GM12878 (cell line): ENCODE results near the gene TYROBP. TPM values are rescaled to one million over a fixed set of nuclear protein-coding genes. Genes with fewer than 3 reads are reported as not detected.

Experiments used
- ATAC-seq: fragments of 200-7000 bp; cut with Tn5 transposase; 3 replicates; pipeline ENCODE4 v1.9.1; 2020; ENCODE audit warnings: mild to moderate bottlenecking, moderate library complexity
- BruUV-seq: library from RNA; stranded (reverse); fragments of 400-500 nt; replicated peaks from 2 replicates; lab custom pipeline; 2021; lab: Mats Ljungman, UMichigan
- CTCF ChIA-PET: fragments of 300-600 bp; sonication (Branson Sonifier 250); formaldehyde crosslinking; extraction: SDS; loops from one replicate; lab custom pipeline; 2021; ENCODE audit warnings: inconsistent platforms; lab: Yijun Ruan, JAX
- POLR2A ChIA-PET: fragments of 350-600 bp; formaldehyde crosslinking; extraction: SDS; loops from one replicate; lab custom pipeline; 2021; ENCODE audit warnings: inconsistent platforms; lab: Charles Lee
- RAD21 ChIA-PET: fragments of 300-600 bp; sonication (Branson Sonifier 250); formaldehyde crosslinking; loops from one replicate; lab custom pipeline; 2023; ENCODE audit warnings: antibody characterized with exemption; ENCODE audit not compliant: unreplicated experiment; lab: Charles Lee
- SMC1A ChIA-PET: fragments of 300-600 bp; sonication (Branson Sonifier 250); formaldehyde crosslinking; loops from one replicate; lab custom pipeline; 2023; ENCODE audit not compliant: unreplicated experiment, uncharacterized antibody; lab: Charles Lee
- DNase-seq: peaks from one replicate; pipeline ENCODE4 v3.0.0-alpha.2; 2011; ENCODE audit warnings: low read depth, low spot score
- FAIRE-seq: peaks from 3 replicates; lab custom pipeline; 2011; peaks lifted over from hg19 to GRCh38; lab: Jason Lieb, UNC
- H2AFZ ChIP-seq: 2 replicates; pipeline ENCODE4 v1.6.0; 2011; ENCODE audit warnings: low read depth, low read length, control low read depth; ENCODE audit not compliant: control insufficient read depth
- H3K27ac ChIP-seq: 2 replicates; pipeline ENCODE4 v1.5.1; 2011; ENCODE audit warnings: control low read depth; ENCODE audit not compliant: control insufficient read depth, insufficient read depth
- H3K27me3 ChIP-seq, 2 experiments: replicated peaks in 1 of 2; 2 replicates each; pipeline versions ENCODE4 v1.6.0 to v1.6.1; 2011; ENCODE audit warnings: low read length in 1 of 2; ENCODE audit not compliant: control insufficient read depth in 2 of 2, insufficient read depth in 2 of 2
- H3K36me3 ChIP-seq, 2 experiments: 2 replicates each; pipeline ENCODE4 v1.5.1; 2011; ENCODE audit warnings: low read length in 1 of 2; ENCODE audit not compliant: control insufficient read depth in 2 of 2, insufficient read depth in 2 of 2
- H3K4me1 ChIP-seq: 2 replicates; pipeline ENCODE4 v1.6.1; 2011; ENCODE audit warnings: mild to moderate bottlenecking, low read length, moderate library complexity, mixed read lengths; ENCODE audit not compliant: control insufficient read depth, insufficient read depth
- H3K4me2 ChIP-seq: 2 replicates; pipeline ENCODE4 v1.6.0; 2011; ENCODE audit warnings: control low read depth; ENCODE audit not compliant: control insufficient read depth, insufficient read depth
- H3K4me3 ChIP-seq: fragments of 200-600 bp; sonication (generic); 2 replicates; pipeline ENCODE4 v1.5.1; 2016
- H3K79me2 ChIP-seq: 2 replicates; pipeline ENCODE4 v1.6.0; 2011; ENCODE audit warnings: low read length; ENCODE audit not compliant: control insufficient read depth, insufficient read depth
- H3K9ac ChIP-seq: 2 replicates; pipeline ENCODE4 v1.8.0; 2011; ENCODE audit warnings: low read length, control low read depth, mixed read lengths; ENCODE audit not compliant: control insufficient read depth, insufficient read depth
- H3K9me3 ChIP-seq: replicated peaks from 3 replicates; pipeline ENCODE4 v1.5.1; 2011; ENCODE audit warnings: mild to moderate bottlenecking, low read length; ENCODE audit not compliant: control insufficient read depth, insufficient read depth
- H4K20me1 ChIP-seq: 2 replicates; pipeline ENCODE4 v1.6.0; 2011; ENCODE audit not compliant: control insufficient read depth, insufficient read depth
- ASH2L ChIP-seq: fragments of 300-600, 200-600 bp; sonication (generic); IDR thresholded peaks from 2 replicates; pipeline ENCODE4 v1.6.1; 2017; ENCODE audit warnings: low read depth, mild to moderate bottlenecking, borderline replicate concordance
- ESRRA ChIP-seq: IDR thresholded peaks from 2 replicates; pipeline ENCODE4 v1.6.1; 2012; ENCODE audit warnings: mild to moderate bottlenecking, low read length, improper control_type of control experiment
- JUNB ChIP-seq: IDR thresholded peaks from 2 replicates; pipeline ENCODE4 v1.6.1; 2016; ENCODE audit warnings: antibody characterized with exemption, mild to moderate bottlenecking
- JUND ChIP-seq: IDR thresholded peaks from 2 replicates; pipeline ENCODE4 v1.6.1; 2012; ENCODE audit warnings: low read depth, mild to moderate bottlenecking, low read length, improper control_type of control experiment, moderate library complexity
- POLR2AphosphoS5 ChIP-seq: IDR thresholded peaks from 2 replicates; pipeline ENCODE4 v1.6.1; 2011; ENCODE audit warnings: mild to moderate bottlenecking, low read length, inconsistent platforms
- STAT3 ChIP-seq: IDR thresholded peaks from 2 replicates; pipeline ENCODE4 v1.6.1; 2011; ENCODE audit warnings: low read depth, low read length, improper control_type of control experiment
- WRNIP1 ChIP-seq: IDR thresholded peaks from 2 replicates; pipeline ENCODE4 v1.6.1; 2011; ENCODE audit warnings: low read depth, low read length, improper control_type of control experiment, borderline replicate concordance
- ZNF384 ChIP-seq: IDR thresholded peaks from 2 replicates; pipeline ENCODE4 v1.6.1; 2012; ENCODE audit warnings: low read depth, mild to moderate bottlenecking, low read length, improper control_type of control experiment, borderline replicate concordance
- WGBS: methylation state at CpG from one replicate; pipeline ENCODE4 v1.1.6; 2016; ENCODE audit warnings: low lambda C conversion rate; ENCODE audit not compliant: insufficient replicate concordance, insufficient coverage; ENCODE audit errors: missing lambda C conversion rate; 5-methylcytosine and 5-hydroxymethylcytosine counted together
- in situ Hi-C: fragments of 300-500 bp; cut with MboI; formaldehyde crosslinking; loops from 9 replicates; pipeline ENCODE4 v1.14.3; 2018; ENCODE audit warnings: mixed read lengths
- intact Hi-C: fragments of 100-400 bp; cut with micrococcal nuclease; formaldehyde crosslinking; loops from one replicate; pipeline ENCODE4 v1.14.2; 2022; ENCODE audit not compliant: unreplicated experiment
- polyA plus RNA-seq, 11 experiments: library from polyadenylated mRNA; depleted of rRNA in 4 of 11; unstranded in 6 of 11; stranded (reverse) in 5 of 11; fragments of >200 nt; fragmentation: Nextera tagmentation in 4 of 11; fragmentation: Illumina TruSeq in 1 of 11; extraction: Ambion mirVana in 4 of 11; extraction: Trizol in 1 of 11; gene quantifications; 1 replicate in 1 of 11; 2 replicates in 10 of 11; pipeline versions ENCODE4 v1.2.1 to v1.2.3, GENCODE V29; 2011 to 2016; ENCODE audit warnings: inconsistent platforms in 2 of 11, missing spikeins in 2 of 11, low read depth in 1 of 11
- total RNA-seq, 4 experiments: library from RNA; depleted of rRNA in 3 of 4; stranded (reverse); fragments of >200 nt in 3 of 4; fragmentation: Illumina TruSeq in 1 of 4; extraction: Trizol in 1 of 4; gene quantifications; 2 replicates each; pipeline versions ENCODE4 v1.2.1 to v1.2.3, GENCODE V29; 2013 to 2021
- TF ChIP-seq, protein P1 (sequence below): IDR thresholded peaks from 2 replicates; pipeline ENCODE4 v1.6.1; 2012; ENCODE audit warnings: low read depth, low read length, improper control_type of control experiment
- TF ChIP-seq, protein P2 (sequence below): fragments of 450-650 bp; conservative IDR thresholded peaks from 2 replicates; pipeline ENCODE4 v1.6.1; 2017; ENCODE audit warnings: mild to moderate bottlenecking, moderate library complexity
- TF ChIP-seq, protein P3 (sequence below): fragments of 450-650 bp; formaldehyde crosslinking; IDR thresholded peaks from 2 replicates; pipeline ENCODE4 v1.4.0; 2022; ENCODE audit warnings: mild to moderate bottlenecking, moderate library complexity
- TF ChIP-seq, protein P4 (sequence below): fragments of 450-650 bp; IDR thresholded peaks from 2 replicates; pipeline ENCODE4 v1.6.1; 2018; ENCODE audit warnings: borderline replicate concordance, mild to moderate bottlenecking; ENCODE audit not compliant: partially characterized antibody
- TF ChIP-seq, protein P5 (sequence below): IDR thresholded peaks from 2 replicates; pipeline ENCODE4 v1.6.1; 2011; ENCODE audit warnings: borderline replicate concordance, low read depth, mild to moderate bottlenecking, moderate library complexity, mixed read lengths, low read length; ENCODE audit not compliant: insufficient read depth; ENCODE audit errors: extremely low read length

The TYROBP gene
- total and polyA plus RNA-seq, 10 of the 15 experiments (the other 5 are each of a cell fraction or from before 2014, with no cell fraction given) = 0.33 to 2.4 (median 0.58) TPM; not detected in 2

DNA sequence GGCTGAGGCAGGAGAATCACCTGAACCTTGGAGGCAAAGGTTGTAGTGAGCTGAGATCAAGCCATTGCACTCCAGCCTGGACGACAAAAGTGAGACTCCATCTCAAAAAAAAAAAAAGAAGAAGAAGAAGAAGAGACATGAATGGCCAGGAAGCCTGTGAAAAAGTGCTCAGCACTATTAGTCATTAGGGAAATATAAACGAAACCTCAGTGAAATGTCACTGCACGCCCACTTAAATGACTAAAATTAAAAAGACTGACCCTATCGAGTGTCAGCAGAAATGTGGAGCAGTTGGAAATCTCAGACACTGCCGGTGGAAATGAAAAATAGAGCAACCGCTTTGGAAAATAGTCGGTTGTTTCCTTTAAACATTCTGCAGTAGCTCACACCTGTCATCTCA, 5.5 kb upstream of the TYROBP start:
- Histone ChIP-seq H4K20me1 (no peaks in the 10 kb centered on the region), H3K9ac (peak overlapping the region; percentile 37), H3K4me1 (peaks cover 61% of the 10 kb centered on the region), H3K36me3 (no peaks in the 10 kb centered on the region), H3K79me2 (no peaks in the 10 kb centered on the region), H3K4me3 (no peak overlapping the region), H3K4me2 (peak overlapping the region; percentile 63), H3K27me3 (no peaks in the 10 kb centered on the region), H3K9me3 (no peaks in the 10 kb centered on the region), H2AFZ (peak overlapping the region; percentile 69), H3K27ac (peak overlapping the region; percentile 80)
- 4% methylated on average over 6 of the region's 7 CpGs for WGBS
- ChIA-PET SMC1A (interaction anchor here (0.9 to 7.9 kb wide), 4 partner anchors 12 to 167 kb away, joined by 3 to 68 read pairs (median 8); no protein-coding TSS in a partner anchor), POLR2A (interaction anchor here (0.8 to 5.5 kb wide), 4 partner anchors 10 to 201 kb away, joined by 3 to 48 read pairs (median 13); no protein-coding TSS in a partner anchor), RAD21 (interaction anchor here (1.0 to 4.4 kb wide), 3 partner anchors 15 to 31 kb away, joined by 3 to 21 read pairs (median 6); no protein-coding TSS in a partner anchor), CTCF (interaction anchor here (0.7 to 3.8 kb wide), 4 partner anchors 8 to 18 kb away, joined by 3 to 12 read pairs (median 6); no protein-coding TSS in a partner anchor)
- in situ Hi-C loops (no loop called here), intact Hi-C loops (no loop called here)
- no peak for DNase-seq
- ATAC-seq = peak; percentile 36
- no TSS peak for BruUV-seq
- no peak for FAIRE-seq
- TF ChIP-seq POLR2AphosphoS5 (no peak), JUNB (peak; percentile 44; the same call in 1 of the 2 replicates), STAT3 (no peak), ZNF384 (peak; percentile 83), JUND (no peak), ASH2L (no peak), ESRRA (no peak), WRNIP1 (no peak)
- TF ChIP-seq, protein P1, sequence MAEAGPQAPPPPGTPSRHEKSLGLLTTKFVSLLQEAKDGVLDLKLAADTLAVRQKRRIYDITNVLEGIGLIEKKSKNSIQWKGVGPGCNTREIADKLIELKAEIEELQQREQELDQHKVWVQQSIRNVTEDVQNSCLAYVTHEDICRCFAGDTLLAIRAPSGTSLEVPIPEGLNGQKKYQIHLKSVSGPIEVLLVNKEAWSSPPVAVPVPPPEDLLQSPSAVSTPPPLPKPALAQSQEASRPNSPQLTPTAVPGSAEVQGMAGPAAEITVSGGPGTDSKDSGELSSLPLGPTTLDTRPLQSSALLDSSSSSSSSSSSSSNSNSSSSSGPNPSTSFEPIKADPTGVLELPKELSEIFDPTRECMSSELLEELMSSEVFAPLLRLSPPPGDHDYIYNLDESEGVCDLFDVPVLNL = no peak
- TF ChIP-seq, protein P2, sequence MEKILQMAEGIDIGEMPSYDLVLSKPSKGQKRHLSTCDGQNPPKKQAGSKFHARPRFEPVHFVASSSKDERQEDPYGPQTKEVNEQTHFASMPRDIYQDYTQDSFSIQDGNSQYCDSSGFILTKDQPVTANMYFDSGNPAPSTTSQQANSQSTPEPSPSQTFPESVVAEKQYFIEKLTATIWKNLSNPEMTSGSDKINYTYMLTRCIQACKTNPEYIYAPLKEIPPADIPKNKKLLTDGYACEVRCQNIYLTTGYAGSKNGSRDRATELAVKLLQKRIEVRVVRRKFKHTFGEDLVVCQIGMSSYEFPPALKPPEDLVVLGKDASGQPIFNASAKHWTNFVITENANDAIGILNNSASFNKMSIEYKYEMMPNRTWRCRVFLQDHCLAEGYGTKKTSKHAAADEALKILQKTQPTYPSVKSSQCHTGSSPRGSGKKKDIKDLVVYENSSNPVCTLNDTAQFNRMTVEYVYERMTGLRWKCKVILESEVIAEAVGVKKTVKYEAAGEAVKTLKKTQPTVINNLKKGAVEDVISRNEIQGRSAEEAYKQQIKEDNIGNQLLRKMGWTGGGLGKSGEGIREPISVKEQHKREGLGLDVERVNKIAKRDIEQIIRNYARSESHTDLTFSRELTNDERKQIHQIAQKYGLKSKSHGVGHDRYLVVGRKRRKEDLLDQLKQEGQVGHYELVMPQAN = no peak
- TF ChIP-seq, protein P3, sequence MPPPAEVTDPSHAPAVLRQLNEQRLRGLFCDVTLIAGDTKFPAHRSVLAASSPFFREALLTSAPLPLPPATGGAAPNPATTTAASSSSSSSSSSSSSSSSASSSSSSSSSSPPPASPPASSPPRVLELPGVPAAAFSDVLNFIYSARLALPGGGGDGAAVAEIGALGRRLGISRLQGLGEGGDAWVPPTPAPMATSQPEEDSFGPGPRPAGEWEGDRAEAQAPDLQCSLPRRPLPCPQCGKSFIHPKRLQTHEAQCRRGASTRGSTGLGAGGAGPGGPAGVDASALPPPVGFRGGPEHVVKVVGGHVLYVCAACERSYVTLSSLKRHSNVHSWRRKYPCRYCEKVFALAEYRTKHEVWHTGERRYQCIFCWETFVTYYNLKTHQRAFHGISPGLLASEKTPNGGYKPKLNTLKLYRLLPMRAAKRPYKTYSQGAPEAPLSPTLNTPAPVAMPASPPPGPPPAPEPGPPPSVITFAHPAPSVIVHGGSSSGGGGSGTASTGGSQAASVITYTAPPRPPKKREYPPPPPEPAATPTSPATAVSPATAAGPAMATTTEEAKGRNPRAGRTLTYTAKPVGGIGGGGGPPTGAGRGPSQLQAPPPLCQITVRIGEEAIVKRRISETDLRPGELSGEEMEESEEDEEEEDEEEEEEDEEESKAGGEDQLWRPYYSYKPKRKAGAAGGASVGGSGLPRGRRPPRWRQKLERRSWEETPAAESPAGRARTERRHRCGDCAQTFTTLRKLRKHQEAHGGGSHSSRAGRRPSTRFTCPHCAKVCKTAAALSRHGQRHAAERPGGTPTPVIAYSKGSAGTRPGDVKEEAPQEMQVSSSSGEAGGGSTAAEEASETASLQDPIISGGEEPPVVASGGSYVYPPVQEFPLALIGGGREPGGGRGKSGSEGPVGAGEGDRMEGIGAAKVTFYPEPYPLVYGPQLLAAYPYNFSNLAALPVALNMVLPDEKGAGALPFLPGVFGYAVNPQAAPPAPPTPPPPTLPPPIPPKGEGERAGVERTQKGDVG (CRISPR knock-in tag) = no peak
- TF ChIP-seq, protein P4, sequence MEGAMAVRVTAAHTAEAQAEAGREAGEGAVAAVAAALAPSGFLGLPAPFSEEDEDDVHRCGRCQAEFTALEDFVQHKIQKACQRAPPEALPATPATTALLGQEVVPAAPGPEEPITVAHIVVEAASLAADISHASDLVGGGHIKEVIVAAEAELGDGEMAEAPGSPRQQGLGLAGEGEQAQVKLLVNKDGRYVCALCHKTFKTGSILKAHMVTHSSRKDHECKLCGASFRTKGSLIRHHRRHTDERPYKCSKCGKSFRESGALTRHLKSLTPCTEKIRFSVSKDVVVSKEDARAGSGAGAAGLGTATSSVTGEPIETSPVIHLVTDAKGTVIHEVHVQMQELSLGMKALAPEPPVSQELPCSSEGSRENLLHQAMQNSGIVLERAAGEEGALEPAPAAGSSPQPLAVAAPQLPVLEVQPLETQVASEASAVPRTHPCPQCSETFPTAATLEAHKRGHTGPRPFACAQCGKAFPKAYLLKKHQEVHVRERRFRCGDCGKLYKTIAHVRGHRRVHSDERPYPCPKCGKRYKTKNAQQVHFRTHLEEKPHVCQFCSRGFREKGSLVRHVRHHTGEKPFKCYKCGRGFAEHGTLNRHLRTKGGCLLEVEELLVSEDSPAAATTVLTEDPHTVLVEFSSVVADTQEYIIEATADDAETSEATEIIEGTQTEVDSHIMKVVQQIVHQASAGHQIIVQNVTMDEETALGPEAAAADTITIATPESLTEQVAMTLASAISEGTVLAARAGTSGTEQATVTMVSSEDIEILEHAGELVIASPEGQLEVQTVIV = no peak
- TF ChIP-seq, protein P5, sequence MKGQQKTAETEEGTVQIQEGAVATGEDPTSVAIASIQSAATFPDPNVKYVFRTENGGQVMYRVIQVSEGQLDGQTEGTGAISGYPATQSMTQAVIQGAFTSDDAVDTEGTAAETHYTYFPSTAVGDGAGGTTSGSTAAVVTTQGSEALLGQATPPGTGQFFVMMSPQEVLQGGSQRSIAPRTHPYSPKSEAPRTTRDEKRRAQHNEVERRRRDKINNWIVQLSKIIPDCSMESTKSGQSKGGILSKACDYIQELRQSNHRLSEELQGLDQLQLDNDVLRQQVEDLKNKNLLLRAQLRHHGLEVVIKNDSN = no peak
